GM19239 (cell line): ENCODE measurements around the gene LTF.
"Not testable (repeated sequence)": the region's sequence is repeated elsewhere in the genome, so short reads cannot be mapped to it uniquely, and the experiment has no call there.

ENCODE experiments used
- DNase-seq: peaks from one replicate; pipeline ENCODE4 v3.0.0; 2011; ENCODE audit warnings: low spot score; ENCODE audit not compliant: insufficient read length
- FAIRE-seq: peaks from 2 replicates; lab custom pipeline; 2011; peaks lifted over from hg19 to GRCh38; lab: Jason Lieb, UNC

The LTF gene

GRCh38 chr3:46464326-46465195 lies at the start of gene LTF:
LTF (minus strand) TSS chr3:46464905; CDS start chr3:46464867, 38 bp downstream.
- DNase-seq (no peak), FAIRE-seq (no peak)

GRCh38 chr3:46512191-46512749 lies 47.6 kb upstream of the LTF start:
- FAIRE-seq (no peak), DNase-seq (no peak)

- FAIRE-seq (no peak), DNase-seq (no peak)
These were observed 45.0 kb upstream of the LTF start for GRCh38 chr3:46509661-46510187.

- FAIRE-seq, result peak; percentile 11
These were observed 44.3 kb upstream of the LTF start for GRCh38 chr3:46508850-46509591.

GRCh38 chr3:46506526-46506925 lies 41.8 kb upstream of the LTF start:
- DNase-seq (no peak), FAIRE-seq (no peak)

More at GRCh38 chr3:46508850-46509591, 44.3 kb upstream of the LTF start:
- no peak for DNase-seq

GRCh38 chr3:46505953-46506352 lies 41.2 kb upstream of the LTF start:
- FAIRE-seq, result no peak
- DNase-seq, result no peak

- no peak for DNase-seq
- no peak for FAIRE-seq
These were observed 40.1 kb upstream of the LTF start for GRCh38 chr3:46504789-46505188.

GRCh38 chr3:46503200-46503874 lies 38.6 kb upstream of the LTF start:
- peak; percentile 39 for FAIRE-seq
- DNase-seq, result no peak

- DNase-seq (no peak), FAIRE-seq (no peak)
These were observed 37.0 kb upstream of the LTF start for GRCh38 chr3:46501702-46502101.

- peak; percentile 89 for FAIRE-seq
These were observed 36.2 kb upstream of the LTF start for GRCh38 chr3:46500656-46501635.

GRCh38 chr3:46498916-46499519 lies 34.3 kb upstream of the LTF start:
- FAIRE-seq (no peak), DNase-seq (no peak)

More at GRCh38 chr3:46500656-46501635, 36.2 kb upstream of the LTF start:
- no peak for DNase-seq

- FAIRE-seq, result no peak
- no peak for DNase-seq
These were observed 33.0 kb upstream of the LTF start, which contains the start of gene RTP3 for GRCh38 chr3:46497556-46498265. RTP3 (plus strand) TSS chr3:46497976; CDS start chr3:46498063, 87 bp downstream.

- FAIRE-seq (peak; percentile 53), DNase-seq (peak; percentile 54)
These were observed 32.2 kb upstream of the LTF start for GRCh38 chr3:46496746-46497555.

- DNase-seq, result no peak
- FAIRE-seq, result peak; percentile 60
These were observed 31.3 kb upstream of the LTF start for GRCh38 chr3:46495901-46496456.

GRCh38 chr3:46494491-46494890 lies 29.8 kb upstream of the LTF start:
- DNase-seq, FAIRE-seq: not testable (repeated sequence)

- no peak for DNase-seq
- peak; percentile 57 for FAIRE-seq
These were observed 28.3 kb upstream of the LTF start for GRCh38 chr3:46492890-46493547.
